ENCODE results near the gene SNW1.
A peak's percentile ranks its signal among the peaks of the same experiment; 100 is the strongest.
"Not testable (repeated sequence)": the region's sequence is repeated elsewhere in the genome, so short reads cannot be mapped to it uniquely, and the experiment has no call there.

Gene SNW1

GRCh38 chr14:77752266-77752665 lies 8.7 kb downstream of the SNW1 start:
- DNase-seq: no peak

GRCh38 chr14:77747425-77747824 lies 13.5 kb downstream of the SNW1 start:
- not testable (repeated sequence) for DNase-seq

- DNase-seq: no peak
Observed at GRCh38 chr14:77746064-77746702, 14.8 kb downstream of the SNW1 start.

DNA sequence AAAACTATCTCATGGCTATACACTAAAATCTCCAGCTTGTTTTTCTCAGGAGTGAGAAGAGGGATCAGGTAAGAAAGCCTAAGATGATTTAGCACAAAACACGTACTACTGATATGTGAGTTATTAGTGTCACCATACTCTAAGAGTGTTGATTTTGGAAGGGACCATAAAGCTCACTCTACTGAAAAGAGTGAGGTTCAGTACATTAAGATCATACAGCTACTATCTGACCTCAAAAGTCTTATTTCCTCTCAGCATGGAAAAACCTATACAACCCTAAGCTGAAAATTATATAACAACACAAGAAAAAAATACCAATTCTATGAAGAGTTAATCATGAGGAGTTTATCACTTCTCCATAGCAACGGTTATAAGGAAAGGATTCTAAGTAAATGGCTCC lies 19.5 kb downstream of the SNW1 start:
- no peak for DNase-seq

DNA sequence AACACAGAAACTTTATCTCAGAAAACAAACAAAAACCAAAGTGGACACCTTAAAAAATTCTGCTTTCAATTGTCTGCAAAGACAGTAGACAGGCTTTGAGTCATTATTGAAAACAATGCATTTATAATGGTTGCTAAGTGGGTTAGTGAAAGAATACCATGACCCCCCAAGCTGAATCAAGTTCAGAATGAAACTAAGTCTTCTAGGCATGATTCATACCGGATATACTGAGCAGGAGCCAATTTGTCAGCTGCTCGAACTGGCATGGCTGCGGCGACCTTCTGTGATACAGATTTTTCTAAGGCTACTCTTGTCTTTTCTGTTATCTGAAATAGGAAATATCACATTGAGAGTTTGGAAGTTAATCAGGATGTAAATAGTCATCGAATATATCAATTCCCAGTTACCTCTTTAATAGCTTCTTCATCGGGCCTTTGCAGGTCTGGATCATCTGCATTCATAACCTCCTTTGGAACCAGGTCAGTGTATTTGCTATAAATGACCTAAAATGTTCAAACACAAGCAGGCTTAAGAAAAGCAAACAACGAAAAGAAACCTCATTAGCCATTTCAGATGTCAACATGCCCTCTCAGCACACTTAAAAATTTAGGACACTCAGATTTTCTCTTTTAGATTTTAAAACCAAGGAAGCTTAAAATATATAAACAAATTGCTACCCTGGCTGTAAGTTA lies 22.3 kb downstream of the SNW1 start:
- peak in 4 of 56 donors; percentile 1 to 9 (median 5) for DNase-seq

DNA sequence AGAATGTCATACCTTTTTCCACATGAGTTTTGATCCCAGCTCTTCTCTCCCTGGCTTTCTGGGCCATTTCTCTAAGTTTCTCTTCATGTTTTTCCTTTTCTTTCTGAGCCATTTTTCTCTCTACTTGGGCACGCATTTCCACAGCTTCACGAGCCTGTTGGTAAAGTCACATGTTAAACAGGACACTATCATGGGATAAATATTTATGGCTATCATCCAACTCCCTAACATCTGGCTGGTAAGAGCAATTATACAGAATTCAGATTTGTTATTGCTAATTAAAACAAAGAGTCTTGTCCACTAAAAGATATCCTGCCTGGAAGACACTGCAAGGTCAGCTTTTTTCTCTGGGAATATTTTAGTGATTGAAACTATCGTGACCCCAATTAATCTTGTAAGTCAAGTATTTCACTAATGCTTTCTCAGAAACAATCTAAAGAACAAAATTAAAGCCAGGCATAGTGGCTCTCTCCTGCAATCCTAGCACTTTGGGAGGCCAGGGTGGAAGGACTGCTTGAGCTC lies 29.9 kb downstream of the SNW1 start:
- no peak for DNase-seq

GRCh38 chr14:77722301-77722700 lies 38.7 kb downstream of the SNW1 start:
- DNase-seq: no peak

- DNase-seq: no peak
Observed at GRCh38 chr14:77721437-77721836, 39.5 kb downstream of the SNW1 start.

- DNase-seq: no peak
Observed at GRCh38 chr14:77717608-77718305, 43.2 kb downstream of the SNW1 start.

GRCh38 chr14:77714926-77715325 lies 46.0 kb downstream of the SNW1 start:
- DNase-seq: no peak

DNA sequence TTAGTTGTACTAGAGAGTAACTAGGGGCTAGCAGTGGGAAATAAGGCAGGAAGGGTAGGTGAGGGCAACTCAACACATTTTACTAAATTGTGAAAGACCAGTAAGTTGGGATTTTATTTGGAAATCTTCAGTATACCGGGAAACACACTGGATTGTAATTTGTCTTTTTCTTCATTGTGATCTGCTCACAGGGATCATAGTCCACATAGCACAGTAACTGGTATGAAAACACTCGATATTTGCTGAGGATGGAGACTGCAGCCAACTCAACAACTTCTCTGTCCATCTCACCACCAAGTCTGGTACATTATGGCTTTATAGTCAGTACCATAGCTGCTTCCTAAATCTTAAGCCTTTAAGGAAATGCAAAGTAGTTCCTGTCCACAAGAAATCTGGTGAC lies 50.6 kb downstream of the SNW1 start:
- no peak for DNase-seq

GRCh38 chr14:77709412-77709811 lies 51.5 kb downstream of the SNW1 start:
- DNase-seq: no peak

DNA sequence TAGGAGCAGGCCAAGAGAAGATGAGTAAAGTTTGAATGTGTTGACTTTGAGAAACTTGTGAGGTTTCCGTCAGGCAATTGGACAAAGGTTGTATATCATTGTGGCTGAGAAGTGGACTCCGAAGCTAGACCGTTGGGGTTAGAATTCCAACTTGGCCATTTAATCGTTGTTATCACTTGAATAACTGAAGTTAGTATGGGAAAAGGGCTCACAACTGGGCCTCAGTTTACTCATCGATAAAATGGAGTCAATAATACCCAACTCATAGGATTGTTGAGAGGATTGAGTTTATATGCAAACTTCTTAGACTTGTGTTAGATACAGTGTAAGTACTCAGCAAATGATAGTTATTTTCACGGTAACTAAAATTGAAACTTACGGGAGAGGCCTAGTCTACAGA lies 52.2 kb downstream of the SNW1 start:
- no peak for DNase-seq

- peak; percentile 38 to 93 (median 78) for DNase-seq
Observed at GRCh38 chr14:77707724-77708408, 53.1 kb downstream of the SNW1 start, which contains the start of the genes ALKBH1 and SLIRP. TSS of gene ALKBH1 (minus strand) at chr14:77708023. CDS start at chr14:77708004, 19 bp downstream. TSS of gene SLIRP (plus strand) at chr14:77708103. CDS start at chr14:77708112, 9 bp downstream.

DNA sequence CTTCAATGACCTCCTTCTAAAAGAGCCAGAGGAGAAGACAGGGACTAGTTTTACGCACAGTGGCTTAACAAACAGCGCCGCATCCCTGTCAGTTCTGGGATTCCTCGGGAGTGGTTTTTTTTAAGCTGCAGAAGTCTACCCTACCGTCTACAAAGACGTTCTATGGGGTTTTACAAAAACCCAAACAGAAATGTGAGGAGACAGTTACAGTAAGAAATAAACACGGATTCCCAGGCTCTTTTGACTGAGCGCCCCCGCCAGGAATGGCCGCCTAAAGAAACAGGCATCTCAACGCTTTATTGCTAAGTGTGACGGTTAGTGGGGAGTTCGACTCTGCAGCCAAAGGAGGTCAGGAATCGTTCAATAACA lies 53.6 kb downstream of the SNW1 start:
- peak in 24 of 56 donors; percentile 4 to 71 (median 43) for DNase-seq

GRCh38 chr14:77691259-77691658 lies 69.7 kb downstream of the SNW1 start:
- DNase-seq: peak in 1 of 56 donors; percentile 7

DNA sequence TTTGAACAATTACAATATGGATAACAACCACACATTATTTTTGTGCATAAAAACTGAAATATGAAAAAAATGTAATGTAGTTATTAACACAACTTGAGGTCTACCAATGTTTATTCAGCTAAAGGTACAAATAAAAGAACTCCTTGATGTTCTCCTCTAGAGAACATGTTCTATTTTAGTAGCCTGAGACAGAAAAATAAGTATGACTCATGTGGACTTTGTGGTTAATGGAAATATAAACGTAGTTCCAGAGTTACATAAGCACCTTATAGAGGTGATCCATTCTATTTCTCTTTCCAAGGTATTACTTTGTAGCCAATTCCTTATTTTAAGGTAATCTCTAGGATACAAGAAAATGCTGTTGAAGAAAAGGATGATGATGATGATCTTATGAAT lies 78.8 kb downstream of the SNW1 start:
- DNase-seq: no peak

DNA sequence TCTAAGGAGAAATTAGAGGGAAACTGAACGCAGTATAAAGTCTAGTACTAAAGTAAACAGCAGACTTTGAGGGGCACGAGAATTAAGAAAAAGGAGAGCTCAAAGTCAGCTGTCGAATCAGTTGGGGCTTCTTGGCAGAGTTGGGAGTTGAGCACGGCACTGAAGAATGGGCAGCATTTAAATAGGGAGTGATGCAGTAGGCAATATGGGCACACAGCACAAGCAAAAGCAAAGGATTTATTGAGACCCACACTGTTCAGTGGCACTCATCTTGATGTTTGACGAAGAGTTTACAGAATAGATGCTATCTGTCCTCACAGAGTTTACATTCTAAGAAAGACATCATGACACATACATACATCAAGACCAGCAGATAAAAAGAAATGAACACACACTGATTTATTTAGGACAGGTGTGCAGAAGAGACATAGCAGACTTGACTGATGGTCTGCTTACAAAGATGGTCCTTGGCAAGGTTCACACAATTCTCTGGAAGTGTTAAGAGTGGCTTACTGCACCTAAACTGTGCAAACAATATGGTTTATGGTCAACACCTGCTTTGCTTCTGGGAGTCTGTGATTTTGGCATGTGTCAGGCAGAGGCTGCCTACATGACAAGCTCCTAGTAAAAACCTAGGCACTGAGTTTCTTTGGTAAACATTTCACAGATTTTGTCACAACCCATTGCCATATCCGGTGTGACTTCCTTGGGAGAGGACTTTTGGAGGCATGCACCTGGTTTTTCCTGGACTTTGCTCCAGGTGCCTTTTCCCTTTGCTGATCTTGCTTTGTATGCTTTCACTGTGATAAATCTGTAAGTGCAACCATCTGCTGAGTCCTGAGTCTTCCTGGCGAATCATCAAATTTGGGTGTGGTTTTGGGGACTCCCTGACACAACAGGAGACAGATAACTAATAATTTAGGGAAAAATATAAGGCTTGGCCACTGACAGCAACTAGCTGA lies 79.5 kb downstream of the SNW1 start:
- DNase-seq: peak in 5 of 56 donors; percentile 4 to 26 (median 14)

DNA sequence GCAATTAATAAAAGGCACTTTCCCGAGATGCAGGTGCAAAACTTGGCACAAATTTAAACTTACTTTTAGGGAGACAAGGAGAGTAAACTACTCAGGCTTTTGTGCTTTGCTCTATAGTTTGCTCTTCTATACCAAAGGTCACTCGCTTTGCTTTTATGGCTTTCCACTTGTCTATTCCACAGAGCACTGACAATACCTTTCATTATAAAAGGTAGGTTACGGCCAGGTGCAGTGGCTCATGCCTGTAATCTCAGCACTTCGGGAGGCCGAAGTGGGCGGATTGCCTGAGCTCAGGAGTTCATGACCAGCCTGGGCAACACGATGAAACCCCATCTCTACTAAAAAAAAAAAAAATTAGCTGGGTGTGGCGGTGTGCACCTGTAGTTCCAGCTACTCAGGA lies 86.0 kb downstream of the SNW1 start:
- no peak for DNase-seq

DNA sequence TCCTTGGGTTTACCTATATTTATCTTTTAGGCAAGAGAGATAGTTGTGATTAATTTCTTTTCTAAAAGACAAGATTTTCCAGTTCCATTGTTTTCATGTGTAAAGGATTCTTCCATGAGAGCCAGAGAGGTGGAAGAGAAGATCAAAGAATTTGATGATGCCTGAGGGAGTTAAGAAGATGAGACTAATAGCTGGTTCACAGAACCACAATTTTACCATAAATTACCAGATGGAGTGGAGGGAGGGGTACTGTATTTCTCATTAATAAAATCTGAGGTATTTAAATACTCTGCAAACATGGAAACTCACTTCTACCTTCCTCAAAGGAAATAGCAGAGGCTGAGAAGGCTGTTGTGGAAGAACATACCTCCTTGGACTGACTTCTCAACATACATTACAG lies 87.8 kb downstream of the SNW1 start:
- no peak for DNase-seq

All from amygdala (tissue), 56 donors.